Vagina (tissue), 2 donors: ENCODE measurements around the gene ST6GAL1. TPM values are rescaled to one million over a fixed set of nuclear protein-coding genes. Genes with fewer than 3 reads are reported as not detected.

Source experiments
- DNase-seq, 2 donors: peaks; one replicate each; pipeline ENCODE4 v3.0.0-alpha.2; 2017; ENCODE audit errors: extremely low spot score in 2 of 2
- H3K27ac ChIP-seq: fragments of 200-600 bp; sonication (generic); one replicate; pipeline ENCODE4 v1.5.1; 2019
- H3K27me3 ChIP-seq: fragments of 200-600 bp; sonication (generic); one replicate; pipeline ENCODE4 v1.5.1; 2019
- H3K36me3 ChIP-seq, 2 donors: fragments of 200-600 bp; sonication (generic); one replicate each; pipeline ENCODE4 v1.5.1; 2017 to 2019
- H3K4me1 ChIP-seq: fragments of 200-600 bp; sonication (generic); one replicate; pipeline ENCODE4 v1.5.1; 2019
- H3K4me3 ChIP-seq, 2 donors: fragments of 200-600 bp; sonication (generic); 1 replicate in 1 of 2; 2 replicates in 1 of 2; pipeline ENCODE4 v1.5.1; 2016 to 2019
- H3K9me3 ChIP-seq: fragments of 200-600 bp; sonication (generic); one replicate; pipeline ENCODE4 v1.5.1; 2019
- POLR2A ChIP-seq, 2 donors: fragments of 450-650 bp; IDR thresholded peaks; one replicate each; pipeline ENCODE4 v1.6.1; 2017; ENCODE audit warnings: antibody characterized with exemption in 2 of 2, mild to moderate bottlenecking in 2 of 2, moderate library complexity in 2 of 2
- POLR2AphosphoS5 ChIP-seq, 2 donors: sonication (generic); formaldehyde crosslinking; IDR thresholded peaks; one replicate each; pipeline ENCODE4 v1.9.0; 2017; ENCODE audit warnings: antibody characterized with exemption in 2 of 2, mild to moderate bottlenecking in 2 of 2, low read depth in 1 of 2; ENCODE audit not compliant: insufficient read depth in 1 of 2
- intact Hi-C: fragments of 100-400 bp; cut with DNase I; formaldehyde crosslinking; loops from one replicate; pipeline ENCODE4 v1.15.1; 2023
- total RNA-seq: library from RNA; depleted of rRNA; stranded (reverse); fragments of >200 nt; gene quantifications from one replicate; pipeline ENCODE4 v1.2.3, GENCODE V29; 2016
- TF ChIP-seq, protein P1 (sequence below), 3 experiments: fragments of 450-650 bp in 2 of 3; fragments of 200-600 bp in 1 of 3; sonication (generic) in 1 of 3; IDR thresholded peaks; one replicate each; pipeline ENCODE4 v1.5.1; 2017 to 2019; ENCODE audit warnings: antibody characterized with exemption in 3 of 3, mild to moderate bottlenecking in 2 of 3, moderate library complexity in 2 of 3

The ST6GAL1 gene
- total RNA-seq, 1 donor from 2014 or later, result 37.8 TPM

DNA sequence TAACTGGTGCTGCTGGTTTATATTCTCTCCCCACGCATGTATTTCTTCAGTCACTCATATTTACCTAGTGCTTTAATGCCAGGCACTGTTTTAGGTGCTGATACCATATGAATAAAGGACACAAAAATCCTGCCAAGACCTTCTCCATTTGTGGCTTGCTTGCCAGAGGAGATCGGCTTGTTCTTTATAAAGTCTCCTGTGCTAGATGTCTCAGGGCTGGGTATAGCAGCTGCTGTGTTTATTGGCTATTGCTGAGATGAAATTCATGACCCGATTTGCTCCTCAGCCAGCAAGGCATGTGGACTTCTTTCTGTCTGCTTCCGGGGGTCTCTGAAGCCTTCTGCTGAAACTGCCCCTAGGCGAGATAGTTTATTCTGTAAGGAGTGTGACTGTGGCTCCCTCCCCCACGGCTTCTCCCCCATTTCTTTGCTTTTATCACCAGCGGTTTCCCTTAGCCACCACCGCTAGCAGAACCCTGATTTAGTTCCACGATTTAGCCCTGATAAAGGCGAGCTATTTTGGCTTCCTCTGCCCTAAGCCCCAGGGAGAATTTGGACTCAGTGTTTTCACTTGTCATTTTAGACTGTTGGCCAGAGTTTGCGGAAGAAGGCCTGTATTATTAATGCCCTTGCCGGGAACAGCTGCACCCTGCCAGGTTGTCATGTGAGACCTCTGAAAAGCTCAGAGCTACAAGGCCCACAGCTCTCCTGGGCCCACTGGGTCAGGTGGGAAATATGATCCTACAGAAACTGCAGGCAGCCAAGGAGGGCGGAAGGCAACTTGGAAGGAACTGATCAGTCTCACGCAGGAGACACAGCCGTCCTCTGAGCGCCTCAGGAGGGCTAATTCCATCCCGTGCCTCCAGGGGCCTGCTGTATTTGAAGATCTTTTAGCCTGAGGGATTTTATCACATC is 46.8 kb downstream of the ST6GAL1 start:
- intact Hi-C loops, result no loop called here
- no peaks in the 10 kb centered on the region for H3K36me3 ChIP-seq
- DNase-seq, result no peak
- H3K27me3 ChIP-seq, result no peaks in the 10 kb centered on the region
- H3K27ac ChIP-seq, result peak overlapping the region; percentile 62
- peaks cover 22% of the 10 kb centered on the region for H3K4me1 ChIP-seq
- no peaks in the 10 kb centered on the region for H3K9me3 ChIP-seq
- TF ChIP-seq, protein P1, sequence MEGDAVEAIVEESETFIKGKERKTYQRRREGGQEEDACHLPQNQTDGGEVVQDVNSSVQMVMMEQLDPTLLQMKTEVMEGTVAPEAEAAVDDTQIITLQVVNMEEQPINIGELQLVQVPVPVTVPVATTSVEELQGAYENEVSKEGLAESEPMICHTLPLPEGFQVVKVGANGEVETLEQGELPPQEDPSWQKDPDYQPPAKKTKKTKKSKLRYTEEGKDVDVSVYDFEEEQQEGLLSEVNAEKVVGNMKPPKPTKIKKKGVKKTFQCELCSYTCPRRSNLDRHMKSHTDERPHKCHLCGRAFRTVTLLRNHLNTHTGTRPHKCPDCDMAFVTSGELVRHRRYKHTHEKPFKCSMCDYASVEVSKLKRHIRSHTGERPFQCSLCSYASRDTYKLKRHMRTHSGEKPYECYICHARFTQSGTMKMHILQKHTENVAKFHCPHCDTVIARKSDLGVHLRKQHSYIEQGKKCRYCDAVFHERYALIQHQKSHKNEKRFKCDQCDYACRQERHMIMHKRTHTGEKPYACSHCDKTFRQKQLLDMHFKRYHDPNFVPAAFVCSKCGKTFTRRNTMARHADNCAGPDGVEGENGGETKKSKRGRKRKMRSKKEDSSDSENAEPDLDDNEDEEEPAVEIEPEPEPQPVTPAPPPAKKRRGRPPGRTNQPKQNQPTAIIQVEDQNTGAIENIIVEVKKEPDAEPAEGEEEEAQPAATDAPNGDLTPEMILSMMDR (IDR thresholded peaks at IDR 0.05), result no peak
- TF ChIP-seq POLR2AphosphoS5 (IDR thresholded peaks at IDR 0.05; ENCODE audit: insufficient read depth in 1 of 2, low read depth in 1 of 2), result peak in 1 of 2 donors; percentile 26
- peak overlapping the region in 1 of 2 donors; percentile 6 for H3K4me3 ChIP-seq

DNA sequence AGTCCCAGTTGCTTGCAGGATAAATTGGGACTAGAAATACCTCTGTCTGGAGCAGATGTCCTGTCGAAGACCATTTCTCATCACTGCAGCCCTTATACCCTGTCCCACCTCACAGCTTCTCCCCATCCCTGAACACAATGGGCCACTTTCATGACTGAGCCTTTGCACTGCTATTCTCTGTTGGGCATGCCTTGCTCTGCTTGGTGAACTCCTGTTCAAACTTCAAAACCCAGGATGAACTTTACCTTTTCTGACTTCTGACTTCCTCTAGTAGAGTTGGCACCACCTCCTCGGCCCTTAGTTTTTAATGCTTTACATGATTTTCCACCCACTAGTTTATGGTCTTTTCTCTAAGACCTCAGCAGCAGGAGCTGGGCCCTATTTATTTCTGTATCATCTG is 48.4 kb downstream of the ST6GAL1 start:
- intact Hi-C loops, result no loop called here
- DNase-seq, result no peak
- Histone ChIP-seq H3K4me1 (peaks cover 22% of the 10 kb centered on the region), H3K27ac (no peak overlapping the region), H3K36me3 (no peaks in the 10 kb centered on the region), H3K27me3 (no peaks in the 10 kb centered on the region), H3K4me3 (no peak overlapping the region), H3K9me3 (no peaks in the 10 kb centered on the region)
- TF ChIP-seq POLR2A (IDR thresholded peaks at IDR 0.05) (no peak), POLR2AphosphoS5 (IDR thresholded peaks at IDR 0.05; ENCODE audit: insufficient read depth in 1 of 2, low read depth in 1 of 2) (no peak)
- TF ChIP-seq, protein P1 (IDR thresholded peaks at IDR 0.05), result no peak

DNA sequence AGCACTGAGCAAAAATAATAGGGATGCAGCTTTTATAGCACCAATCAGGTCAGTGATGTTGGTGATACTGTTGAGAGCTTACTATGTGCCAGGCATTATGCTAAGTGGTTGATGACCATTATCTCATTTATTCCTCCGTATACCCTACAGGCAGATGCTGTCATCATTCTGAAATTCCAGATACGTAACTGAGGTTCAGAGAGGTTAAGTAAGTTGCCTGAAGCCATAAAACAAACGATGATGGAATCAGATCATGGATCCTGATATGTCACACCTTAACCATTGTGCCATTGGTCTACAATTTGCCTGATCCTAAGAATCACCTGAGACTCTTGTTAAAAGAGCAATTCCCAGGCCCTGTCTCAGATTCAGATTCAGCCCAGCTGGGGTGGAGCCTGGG is 49.5 kb downstream of the ST6GAL1 start:
- intact Hi-C loops, result no loop called here
- Histone ChIP-seq H3K9me3 (no peaks in the 10 kb centered on the region), H3K4me1 (peaks cover 22% of the 10 kb centered on the region), H3K27me3 (no peaks in the 10 kb centered on the region), H3K27ac (no peak overlapping the region), H3K36me3 (no peaks in the 10 kb centered on the region), H3K4me3 (no peak overlapping the region)
- DNase-seq, result no peak
- TF ChIP-seq POLR2A (IDR thresholded peaks at IDR 0.05), result no peak
- TF ChIP-seq POLR2AphosphoS5 (IDR thresholded peaks at IDR 0.05; ENCODE audit: insufficient read depth in 1 of 2, low read depth in 1 of 2), result no peak
- TF ChIP-seq, protein P1 (IDR thresholded peaks at IDR 0.05), result no peak

DNA sequence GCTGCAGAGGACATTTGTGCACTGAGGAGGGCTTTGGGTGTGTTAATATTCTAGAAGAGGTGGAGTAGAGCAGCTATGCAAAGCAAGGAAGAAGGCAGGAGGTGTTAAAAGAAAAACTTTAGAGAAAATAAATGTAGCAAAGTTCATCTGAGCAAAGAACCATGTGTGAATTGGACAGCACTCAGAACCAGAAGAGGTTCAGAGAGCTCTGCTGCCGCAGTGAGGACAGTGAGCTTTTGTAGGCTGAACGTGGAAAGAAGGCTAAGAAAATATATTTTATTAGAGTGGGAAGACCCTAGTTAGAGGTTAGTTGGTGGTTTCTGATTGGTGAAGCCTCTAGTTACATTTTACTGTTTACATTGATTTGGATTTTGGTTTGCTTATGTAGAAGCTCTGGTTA is 50.7 kb downstream of the ST6GAL1 start:
- Histone ChIP-seq H3K27ac (no peak overlapping the region), H3K27me3 (no peaks in the 10 kb centered on the region), H3K4me3 (no peak overlapping the region), H3K4me1 (peaks cover 22% of the 10 kb centered on the region), H3K9me3 (no peaks in the 10 kb centered on the region), H3K36me3 (no peaks in the 10 kb centered on the region)
- intact Hi-C loops, result no loop called here
- DNase-seq, result no peak
- TF ChIP-seq POLR2A (IDR thresholded peaks at IDR 0.05) (no peak), POLR2AphosphoS5 (IDR thresholded peaks at IDR 0.05; ENCODE audit: insufficient read depth in 1 of 2, low read depth in 1 of 2) (no peak)
- TF ChIP-seq, protein P1 (IDR thresholded peaks at IDR 0.05), result no peak

DNA sequence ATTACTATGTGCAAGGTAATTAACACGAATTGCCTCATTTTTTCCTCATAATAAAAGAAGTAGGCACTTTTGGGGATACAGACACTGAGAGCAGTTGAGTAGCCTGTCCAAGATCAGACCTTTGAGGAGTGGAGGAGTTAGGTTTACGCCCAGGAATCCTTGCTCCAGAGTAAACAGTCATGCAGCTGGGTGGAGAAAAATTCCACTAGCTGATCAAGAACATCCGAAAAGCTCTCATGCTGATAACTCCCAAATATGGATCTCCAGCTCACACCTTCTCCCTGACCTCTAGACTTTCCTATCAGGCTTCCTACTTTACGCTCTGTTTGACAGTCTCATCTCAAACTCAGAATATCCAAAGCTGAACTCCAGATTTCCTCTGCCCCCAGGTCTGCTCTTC is 53.3 kb downstream of the ST6GAL1 start:
- Histone ChIP-seq H3K9me3 (no peaks in the 10 kb centered on the region), H3K27me3 (no peaks in the 10 kb centered on the region), H3K36me3 (no peaks in the 10 kb centered on the region), H3K27ac (no peak overlapping the region), H3K4me3 (no peak overlapping the region), H3K4me1 (no peaks in the 10 kb centered on the region)
- intact Hi-C loops, result no loop called here
- TF ChIP-seq, protein P1 (IDR thresholded peaks at IDR 0.05), result no peak
- TF ChIP-seq POLR2A (IDR thresholded peaks at IDR 0.05) (no peak), POLR2AphosphoS5 (IDR thresholded peaks at IDR 0.05; ENCODE audit: insufficient read depth in 1 of 2, low read depth in 1 of 2) (no peak)
- no peak for DNase-seq
